NB4 (cell line): ENCODE measurements around the gene SIM2.

Experiments
- DNase-seq: peaks from one replicate; pipeline ENCODE4 v3.0.0; 2010; ENCODE audit warnings: low read depth
- H3K4me3 ChIP-seq: one replicate; pipeline ENCODE4 v1.5.1; 2011; ENCODE audit warnings: mild to moderate bottlenecking, low read depth, low read length, moderate library complexity
- MYC ChIP-seq: IDR thresholded peaks from 2 replicates; pipeline ENCODE4 v1.6.1; 2011; ENCODE audit warnings: low read depth, low read length
- POLR2A ChIP-seq: IDR thresholded peaks from 2 replicates; pipeline ENCODE4 v1.6.1; 2011; ENCODE audit warnings: mild to moderate bottlenecking; ENCODE audit not compliant: insufficient read length; ENCODE audit errors: extremely low read depth
- TF ChIP-seq, protein P1 (sequence below): IDR thresholded peaks from 2 replicates; pipeline ENCODE4 v1.6.1; 2011; ENCODE audit warnings: low read depth, low read length
- TF ChIP-seq, protein P2 (sequence below): IDR thresholded peaks from one replicate; pipeline ENCODE4 v1.5.1; 2012; ENCODE audit warnings: low read depth, low read length

The SIM2 gene

DNA sequence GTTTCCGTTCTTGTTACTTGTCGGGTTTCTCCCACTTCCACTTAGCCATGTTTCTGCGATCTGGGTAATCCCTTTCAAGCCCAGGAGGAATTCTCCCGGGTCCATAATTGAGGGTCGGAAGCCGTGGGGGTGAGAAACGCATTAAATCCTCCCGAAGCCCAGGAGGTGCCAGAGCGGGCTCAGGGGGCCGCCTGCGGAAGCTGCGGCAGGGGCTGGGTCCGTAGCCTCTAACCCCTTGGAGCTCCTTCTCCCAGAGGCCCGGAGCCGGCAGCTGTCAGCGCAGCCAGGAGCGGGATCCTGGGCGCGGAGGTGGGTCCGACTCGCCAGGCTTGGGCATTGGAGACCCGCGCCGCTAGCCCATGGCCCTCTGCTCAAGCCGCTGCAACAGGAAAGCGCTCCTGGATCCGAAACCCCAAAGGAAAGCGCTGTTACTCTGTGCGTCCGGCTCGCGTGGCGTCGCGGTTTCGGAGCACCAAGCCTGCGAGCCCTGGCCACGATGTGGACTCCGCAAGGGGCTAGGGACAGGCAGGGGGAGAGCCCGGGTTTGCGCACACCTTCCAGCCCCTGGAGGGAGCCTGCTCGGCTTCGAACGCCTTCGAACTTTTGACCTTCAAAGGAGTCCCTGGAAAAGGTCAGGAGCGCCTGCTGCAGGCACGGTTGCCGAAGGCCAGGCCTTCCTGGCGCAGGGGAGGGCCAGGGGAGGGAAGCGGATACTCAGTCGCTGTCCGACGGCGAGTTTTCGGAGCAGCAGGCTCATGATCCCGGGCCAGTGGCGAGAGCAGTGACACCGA, 1.7 kb upstream of the SIM2 start:
- TF ChIP-seq, protein P1, sequence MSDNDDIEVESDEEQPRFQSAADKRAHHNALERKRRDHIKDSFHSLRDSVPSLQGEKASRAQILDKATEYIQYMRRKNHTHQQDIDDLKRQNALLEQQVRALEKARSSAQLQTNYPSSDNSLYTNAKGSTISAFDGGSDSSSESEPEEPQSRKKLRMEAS, result no peak
- TF ChIP-seq, protein P2, sequence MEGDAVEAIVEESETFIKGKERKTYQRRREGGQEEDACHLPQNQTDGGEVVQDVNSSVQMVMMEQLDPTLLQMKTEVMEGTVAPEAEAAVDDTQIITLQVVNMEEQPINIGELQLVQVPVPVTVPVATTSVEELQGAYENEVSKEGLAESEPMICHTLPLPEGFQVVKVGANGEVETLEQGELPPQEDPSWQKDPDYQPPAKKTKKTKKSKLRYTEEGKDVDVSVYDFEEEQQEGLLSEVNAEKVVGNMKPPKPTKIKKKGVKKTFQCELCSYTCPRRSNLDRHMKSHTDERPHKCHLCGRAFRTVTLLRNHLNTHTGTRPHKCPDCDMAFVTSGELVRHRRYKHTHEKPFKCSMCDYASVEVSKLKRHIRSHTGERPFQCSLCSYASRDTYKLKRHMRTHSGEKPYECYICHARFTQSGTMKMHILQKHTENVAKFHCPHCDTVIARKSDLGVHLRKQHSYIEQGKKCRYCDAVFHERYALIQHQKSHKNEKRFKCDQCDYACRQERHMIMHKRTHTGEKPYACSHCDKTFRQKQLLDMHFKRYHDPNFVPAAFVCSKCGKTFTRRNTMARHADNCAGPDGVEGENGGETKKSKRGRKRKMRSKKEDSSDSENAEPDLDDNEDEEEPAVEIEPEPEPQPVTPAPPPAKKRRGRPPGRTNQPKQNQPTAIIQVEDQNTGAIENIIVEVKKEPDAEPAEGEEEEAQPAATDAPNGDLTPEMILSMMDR, result no peak
- TF ChIP-seq POLR2A (no peak), MYC (no peak)
- no peak for DNase-seq
- no peak overlapping the region for H3K4me3 ChIP-seq

DNA sequence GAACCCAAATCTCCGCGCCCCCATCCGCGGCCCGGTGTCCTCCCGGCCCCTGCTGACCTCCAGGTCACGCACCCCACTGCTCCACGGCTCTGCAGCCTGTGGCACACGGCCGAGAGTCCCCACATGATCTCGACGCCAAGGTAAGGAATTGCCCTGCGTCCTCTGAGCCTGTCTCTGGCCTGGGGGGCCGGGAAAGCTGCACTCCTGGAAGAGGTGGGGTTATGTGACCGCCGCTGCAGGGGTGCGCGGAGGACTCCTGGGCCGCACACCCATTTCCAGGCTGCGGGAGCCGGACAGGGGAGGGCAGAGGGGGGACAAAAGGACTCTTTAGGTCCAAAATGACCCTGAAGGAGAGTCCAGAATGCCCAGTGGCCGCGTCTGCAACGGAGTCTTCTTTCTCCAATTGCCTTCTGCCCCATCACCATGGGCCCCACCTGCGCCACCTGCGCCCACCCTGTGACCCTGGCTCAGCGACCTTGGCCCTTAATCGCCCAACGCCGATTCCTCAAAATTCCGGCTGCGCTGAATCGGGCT, 997 bp upstream of the SIM2 start:
- no peak for TF ChIP-seq MYC
- no peak for TF ChIP-seq POLR2A
- TF ChIP-seq, protein P2, result no peak
- TF ChIP-seq, protein P1, result no peak
- no peak for DNase-seq
- no peak overlapping the region for H3K4me3 ChIP-seq

DNA sequence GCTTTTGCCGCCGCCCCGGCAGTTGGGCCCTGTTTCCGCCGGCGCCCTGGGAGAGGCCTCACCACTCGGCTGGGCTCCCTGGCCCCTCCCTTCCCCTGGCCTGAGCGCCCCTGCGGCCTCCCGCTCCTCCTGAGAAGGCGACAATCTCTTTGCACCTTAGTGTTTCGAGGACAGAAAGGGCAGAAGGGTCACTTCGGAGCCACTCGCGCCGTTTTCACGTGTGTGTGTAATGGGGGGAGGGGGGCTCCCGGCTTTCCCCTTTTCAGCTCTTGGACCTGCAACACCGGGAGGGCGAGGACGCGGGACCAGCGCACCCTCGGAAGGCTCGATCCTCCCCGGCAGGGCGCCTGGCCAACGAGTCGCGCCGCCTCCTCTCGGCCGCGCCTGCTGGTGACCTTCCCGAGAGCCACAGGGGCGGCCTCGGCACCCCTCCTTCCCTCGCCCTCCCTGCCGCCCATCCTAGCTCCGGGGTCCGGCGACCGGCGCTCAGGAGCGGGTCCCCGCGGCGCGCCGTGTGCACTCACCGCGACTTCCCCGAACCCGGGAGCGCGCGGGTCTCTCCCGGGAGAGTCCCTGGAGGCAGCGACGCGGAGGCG, 432 bp upstream of the SIM2 start:
- TF ChIP-seq, protein P1, result no peak
- TF ChIP-seq POLR2A (no peak), MYC (no peak)
- TF ChIP-seq, protein P2, result no peak
- H3K4me3 ChIP-seq, result no peak overlapping the region
- DNase-seq, result no peak

DNA sequence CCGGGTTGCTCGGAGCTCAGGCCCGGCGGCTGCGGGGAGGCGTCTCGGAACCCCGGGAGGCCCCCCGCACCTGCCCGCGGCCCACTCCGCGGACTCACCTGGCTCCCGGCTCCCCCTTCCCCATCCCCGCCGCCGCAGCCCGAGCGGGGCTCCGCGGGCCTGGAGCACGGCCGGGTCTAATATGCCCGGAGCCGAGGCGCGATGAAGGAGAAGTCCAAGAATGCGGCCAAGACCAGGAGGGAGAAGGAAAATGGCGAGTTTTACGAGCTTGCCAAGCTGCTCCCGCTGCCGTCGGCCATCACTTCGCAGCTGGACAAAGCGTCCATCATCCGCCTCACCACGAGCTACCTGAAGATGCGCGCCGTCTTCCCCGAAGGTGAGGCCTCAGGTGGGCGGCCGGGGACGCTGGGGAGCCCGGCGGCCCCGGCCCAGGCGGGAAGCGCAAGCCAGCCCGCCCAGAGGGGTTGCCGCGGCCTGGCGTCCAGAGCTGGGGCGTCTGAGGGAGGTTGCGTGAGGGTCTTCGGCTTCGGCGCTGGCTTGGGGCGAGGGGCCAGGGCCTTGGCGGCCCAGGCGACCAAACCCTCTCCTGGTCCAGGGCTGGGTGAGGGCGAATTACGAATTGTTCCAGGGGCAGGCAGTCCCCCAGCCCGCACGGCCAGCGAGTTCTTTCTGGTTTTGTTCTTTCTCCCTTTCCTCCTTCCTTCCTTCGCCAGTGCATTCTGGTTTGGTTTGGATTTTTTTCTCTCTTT, 805 bp downstream of the SIM2 start:
- no peak overlapping the region for H3K4me3 ChIP-seq
- TF ChIP-seq MYC, result no peak
- TF ChIP-seq, protein P1, result no peak
- TF ChIP-seq, protein P2, result no peak
- TF ChIP-seq POLR2A, result no peak
- no peak for DNase-seq

DNA sequence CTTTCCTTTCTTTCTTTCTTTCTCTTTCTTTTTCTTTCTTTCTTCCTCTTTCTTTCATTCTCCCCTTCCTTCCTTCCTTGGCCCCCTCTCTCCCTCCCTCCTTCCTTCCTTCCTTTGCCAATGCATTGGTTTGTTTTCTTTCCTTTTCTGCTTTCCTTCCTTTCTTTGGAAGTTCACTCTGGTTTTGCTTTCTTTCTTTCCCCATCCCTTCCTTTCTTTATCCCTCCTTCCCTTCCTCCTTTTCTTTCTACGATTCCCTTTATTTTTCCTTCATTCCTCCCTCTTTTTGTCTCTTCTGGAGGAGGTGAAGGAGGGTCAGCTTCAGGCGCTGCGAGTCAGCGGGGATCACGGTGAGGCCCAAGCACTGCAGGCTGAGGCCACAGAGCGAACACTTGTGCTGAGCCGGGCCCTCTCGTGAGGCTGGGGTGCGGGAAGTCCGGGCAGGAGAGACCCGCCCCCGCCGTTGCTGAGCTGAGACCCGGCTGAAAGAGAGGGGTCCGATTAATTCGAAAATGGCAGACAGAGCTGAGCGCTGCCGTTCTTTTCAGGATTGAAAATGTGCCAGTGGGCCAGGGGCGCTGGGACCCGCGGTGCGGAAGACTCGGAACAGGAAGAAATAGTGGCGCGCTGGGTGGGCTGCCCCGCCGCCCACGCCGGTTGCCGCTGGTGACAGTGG, 1.5 kb downstream of the SIM2 start:
- DNase-seq, result no peak
- TF ChIP-seq MYC (no peak), POLR2A (no peak)
- TF ChIP-seq, protein P2, result no peak
- no peak overlapping the region for H3K4me3 ChIP-seq
